CD4-positive, alpha-beta T cell treated with Interleukin-21 for 1 hour (primary cell): Measurements from ENCODE around the gene PXDN.

Experiments used
- DNase-seq: peaks from one replicate; pipeline ENCODE4 v3.0.0-alpha.2; 2020

The PXDN gene

DNA sequence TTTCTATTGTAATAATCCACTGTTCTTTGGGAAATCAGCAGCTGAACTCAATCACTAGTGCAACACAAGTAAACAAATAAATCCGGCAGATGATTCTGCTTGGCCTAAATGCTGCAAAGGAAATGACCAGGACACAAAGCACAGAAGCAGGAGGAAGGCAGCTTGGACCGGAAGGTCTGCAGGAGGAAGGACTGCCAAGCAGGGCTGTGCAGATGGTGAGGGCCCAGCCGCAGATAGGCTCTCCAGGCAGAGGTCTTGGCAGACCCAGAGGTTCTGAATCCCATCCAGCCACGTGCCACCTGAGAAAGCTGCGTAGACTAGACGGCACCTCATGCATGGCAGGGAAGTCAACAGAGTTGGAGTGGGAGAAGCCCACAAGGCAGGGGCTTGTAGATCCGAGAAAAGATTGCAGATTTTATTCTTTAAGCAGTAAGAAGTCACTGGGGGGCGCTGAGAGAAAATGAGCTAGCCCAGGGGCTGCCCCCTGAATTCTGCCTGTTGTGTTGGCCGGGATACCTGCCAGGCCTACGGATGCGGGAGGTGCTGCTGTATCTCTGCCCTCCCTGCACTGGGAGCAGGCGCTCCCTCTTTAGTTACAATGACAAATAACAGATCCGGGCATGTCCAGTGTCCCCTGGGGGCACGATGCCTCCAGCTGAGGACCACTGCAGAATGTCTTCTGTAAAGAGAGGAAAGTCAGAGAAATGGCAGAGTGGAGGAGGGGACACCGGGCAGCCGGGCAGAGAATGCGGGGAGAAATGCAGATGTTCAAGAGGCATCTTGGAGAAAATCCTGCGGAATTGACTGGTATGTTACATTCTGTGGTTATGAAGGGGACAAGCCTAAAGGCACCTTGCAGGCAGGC, 153.5 kb downstream of the PXDN start:
- DNase-seq: no peak

DNA sequence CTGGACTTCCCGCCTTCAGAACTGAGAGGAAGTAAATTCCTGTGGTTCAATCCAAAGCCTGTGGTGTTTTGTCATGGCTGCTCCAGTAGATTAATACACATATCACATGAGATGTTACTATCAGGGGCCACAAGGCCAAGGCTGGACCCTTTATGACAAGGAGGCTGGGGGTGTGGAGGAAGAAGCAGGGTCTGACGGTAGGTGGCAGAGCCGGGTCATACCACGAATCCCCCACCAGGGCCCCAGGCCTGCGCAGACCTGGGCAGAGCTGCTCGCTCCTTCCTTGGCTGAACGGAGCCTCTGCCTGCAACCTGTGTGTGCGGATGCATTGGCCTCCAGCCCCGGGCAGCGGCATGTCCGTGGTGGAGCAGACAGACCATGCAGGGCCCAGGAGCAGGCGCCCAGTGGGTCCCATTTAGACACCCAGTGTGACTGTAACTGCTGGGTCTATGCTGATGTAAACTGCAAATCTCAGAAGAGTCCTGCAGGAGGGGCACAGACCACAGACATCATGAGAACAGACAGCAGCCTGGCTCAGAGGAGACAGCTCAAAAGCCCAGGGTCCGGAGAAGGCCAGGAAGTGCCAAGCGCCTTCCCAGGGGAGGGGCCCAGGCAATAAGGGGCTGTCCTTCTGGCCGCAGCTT, 155.2 kb downstream of the PXDN start:
- no peak for DNase-seq

DNA sequence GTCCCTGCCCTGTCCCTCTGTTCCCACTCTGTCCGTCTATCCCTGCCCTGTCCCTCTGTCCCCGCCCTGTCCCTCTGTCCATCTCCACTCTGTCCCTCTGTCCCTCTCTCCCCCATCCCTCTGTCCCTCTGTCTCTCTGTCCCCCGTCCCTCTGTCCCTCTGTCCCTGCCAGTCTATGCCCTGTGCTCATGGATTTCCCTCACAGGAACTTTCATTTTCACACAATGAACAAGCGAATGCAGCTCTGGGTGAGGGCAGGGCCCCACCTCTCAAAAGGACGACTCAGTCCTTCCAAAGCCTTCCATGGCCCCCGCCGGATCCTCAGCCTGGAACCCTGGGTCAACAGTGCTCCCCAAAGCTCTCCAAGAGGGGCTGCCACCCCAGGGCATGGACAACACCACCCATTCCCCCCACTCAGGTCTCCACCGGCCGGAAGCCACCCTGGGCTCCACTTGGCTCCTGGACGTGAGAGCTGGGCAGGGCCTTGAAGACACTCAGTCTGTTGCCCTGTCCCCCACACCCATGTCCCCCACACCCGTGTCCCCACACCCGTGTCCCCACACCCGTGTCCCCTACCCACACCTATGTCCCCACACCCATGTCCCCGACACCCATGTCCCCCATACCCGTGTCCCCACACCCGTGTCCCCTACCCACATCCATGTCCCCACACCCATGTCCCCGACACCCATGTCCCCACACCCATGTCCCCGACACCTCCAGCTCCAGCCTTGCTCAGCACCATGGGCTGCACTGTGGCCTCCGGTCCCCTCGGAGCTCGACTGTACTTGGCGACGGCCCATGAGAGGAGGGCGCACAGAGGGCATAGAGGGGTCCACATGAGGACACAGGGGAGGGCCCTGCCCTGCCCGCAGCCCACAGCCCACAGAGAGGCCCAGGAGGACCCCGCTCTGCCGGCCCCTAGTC, 156.0 kb downstream of the PXDN start:
- DNase-seq: no peak

DNA sequence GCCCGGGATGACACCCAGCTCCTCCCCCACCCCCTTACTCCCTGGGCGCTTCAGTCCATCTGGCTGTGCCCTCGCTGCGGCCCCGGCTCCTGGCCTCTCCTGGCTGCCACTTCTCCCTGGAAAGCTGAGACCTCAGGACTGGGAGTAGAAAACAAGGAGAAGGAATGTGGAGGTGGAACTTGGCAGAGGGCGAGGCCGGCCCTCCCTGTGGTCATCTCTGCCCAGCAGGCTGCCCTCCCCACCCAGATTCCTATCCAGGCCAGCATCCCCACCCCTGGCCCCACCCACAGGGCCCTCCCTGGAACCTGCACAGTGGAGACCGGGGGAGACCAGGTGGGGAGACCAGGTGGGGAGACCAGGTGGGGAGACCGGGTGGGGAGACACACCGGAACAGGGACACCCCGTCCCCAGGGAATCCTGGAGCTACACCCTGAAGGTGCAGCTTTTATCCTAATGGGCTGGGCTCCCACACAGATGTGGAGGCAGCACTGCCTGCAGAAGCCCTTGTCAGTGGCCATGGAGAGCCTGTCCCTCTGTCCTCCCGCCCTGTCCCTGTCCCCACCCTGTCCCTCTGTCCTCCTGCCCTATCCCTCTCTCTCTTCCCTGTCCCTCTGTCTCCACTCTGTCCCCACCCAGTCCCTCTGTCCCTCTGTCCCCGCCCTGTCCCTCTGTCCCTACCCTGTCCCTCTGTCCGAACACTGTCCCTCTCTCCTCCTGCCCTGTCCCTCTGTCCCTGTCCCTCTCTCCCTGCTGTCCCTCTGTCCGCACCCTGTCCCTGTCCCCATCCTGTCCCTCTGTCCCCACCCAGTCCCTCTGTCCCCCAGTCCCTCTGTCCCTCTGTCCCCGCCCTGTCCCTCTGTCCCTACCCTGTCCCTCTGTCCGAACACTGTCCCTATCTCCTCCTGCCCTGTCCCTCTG, 157.1 kb downstream of the PXDN start:
- no peak for DNase-seq

DNA sequence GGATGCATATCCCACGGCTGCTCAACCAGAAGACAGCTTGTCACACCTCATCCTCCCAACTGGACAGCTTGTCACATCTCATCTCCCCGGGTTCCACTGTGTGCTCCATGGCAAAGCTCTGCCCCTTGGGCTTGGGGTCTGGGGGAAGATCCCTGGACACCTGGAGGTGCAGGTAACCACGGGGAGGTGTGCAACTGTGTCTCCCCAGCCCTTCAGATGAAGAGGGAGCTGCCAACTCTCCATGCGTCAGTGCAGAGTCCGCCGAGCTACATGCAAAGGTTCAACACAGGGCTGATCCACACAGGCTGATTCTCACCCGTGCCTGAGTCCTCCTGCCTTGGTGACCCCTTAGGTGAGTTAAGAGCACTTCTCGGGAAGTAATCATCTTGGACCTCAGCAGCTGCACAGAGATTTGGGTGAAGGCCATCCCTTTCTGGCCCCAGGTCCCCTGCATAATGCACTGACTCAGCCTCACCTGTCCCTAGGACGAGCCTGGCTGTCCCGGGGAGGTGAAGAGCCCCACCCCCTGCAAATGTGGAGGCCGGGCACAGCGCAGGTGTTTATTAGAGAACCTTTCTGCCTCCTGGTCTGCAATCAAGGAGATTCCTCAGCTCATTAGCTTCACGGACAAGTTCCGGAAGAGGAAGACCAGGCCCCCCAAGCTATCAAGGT, 157.9 kb downstream of the PXDN start:
- DNase-seq: no peak

DNA sequence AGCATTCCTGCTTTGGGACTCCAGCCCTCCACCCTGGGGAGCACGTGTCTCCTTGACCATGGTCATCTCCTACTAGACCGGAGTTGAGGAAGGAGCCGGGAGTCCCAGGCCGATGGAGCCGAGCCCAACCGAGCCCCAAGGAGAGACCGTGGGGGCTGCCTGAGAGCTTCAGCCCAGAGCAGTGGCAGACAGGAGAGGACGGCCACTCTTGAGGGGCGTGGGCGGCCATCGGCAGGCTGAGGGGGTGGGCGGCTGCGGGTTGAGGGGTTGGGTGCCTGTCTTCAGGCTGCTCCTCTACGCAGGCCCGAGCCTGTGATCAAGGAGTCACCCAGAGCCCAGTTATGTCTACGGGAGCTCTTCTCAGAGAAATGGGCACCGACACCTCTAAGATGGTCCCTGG, 158.7 kb downstream of the PXDN start:
- DNase-seq: no peak

DNA sequence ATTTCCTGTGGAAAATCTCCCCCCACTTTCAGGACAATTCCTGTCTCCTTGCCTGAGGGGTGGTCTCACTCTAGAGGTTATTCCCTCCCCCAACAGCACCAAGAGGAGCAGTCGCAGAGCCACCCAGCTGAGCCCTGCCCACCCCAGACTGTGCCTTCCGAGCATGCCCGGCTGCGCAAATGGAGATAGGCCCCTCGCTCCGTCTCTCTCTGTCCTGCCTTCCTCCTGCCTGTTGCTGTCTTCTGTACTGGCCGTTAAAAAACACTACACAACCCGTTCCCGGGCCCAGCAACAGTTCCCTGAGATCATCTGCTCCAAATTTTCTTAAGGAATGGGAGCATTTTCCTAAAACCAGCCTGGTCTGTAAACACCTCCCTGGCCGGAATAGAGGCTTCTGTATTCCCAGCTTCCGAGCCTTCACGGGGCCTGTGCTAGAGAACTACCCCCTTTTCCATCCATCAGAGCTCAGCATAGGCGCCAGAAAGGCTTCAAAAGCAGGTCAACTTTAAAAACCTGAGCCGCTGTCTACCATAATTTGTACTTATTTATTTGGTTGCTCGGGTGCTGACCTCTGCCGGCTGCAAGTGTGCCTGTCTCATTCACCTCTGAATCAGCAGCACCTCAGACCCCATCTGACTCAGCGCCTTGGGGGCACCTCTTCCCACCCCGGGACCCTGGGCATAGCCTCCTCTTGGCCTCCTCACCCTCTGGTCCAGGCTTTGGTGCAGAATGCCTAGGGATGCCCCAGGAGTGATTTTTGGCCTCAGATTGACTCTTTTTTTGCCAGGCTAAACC, 159.4 kb downstream of the PXDN start:
- DNase-seq: no peak

DNA sequence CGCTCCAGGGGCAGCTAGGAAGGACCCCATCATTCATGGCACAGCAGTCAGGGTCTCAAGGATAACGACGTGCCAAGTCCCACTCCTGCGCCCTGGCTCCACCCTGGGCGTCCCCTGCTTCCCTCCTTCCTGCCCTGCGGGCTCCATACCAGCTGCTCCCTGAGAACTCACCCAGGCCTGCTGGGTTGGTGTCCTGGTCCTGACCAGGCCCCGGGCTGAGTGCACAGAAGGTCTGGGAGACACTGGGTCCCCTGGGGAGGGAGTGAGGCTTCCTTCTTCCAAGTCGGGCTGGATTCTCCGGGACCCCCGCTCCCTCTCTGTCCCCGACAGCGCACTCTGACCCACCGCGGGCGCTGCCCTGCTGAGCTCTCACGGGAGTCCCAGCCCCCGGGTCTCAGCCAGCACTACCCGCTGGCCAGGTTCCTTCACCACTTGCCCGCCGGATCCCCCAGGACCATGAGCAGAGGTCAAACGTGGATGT, 160.2 kb downstream of the PXDN start:
- no peak for DNase-seq

DNA sequence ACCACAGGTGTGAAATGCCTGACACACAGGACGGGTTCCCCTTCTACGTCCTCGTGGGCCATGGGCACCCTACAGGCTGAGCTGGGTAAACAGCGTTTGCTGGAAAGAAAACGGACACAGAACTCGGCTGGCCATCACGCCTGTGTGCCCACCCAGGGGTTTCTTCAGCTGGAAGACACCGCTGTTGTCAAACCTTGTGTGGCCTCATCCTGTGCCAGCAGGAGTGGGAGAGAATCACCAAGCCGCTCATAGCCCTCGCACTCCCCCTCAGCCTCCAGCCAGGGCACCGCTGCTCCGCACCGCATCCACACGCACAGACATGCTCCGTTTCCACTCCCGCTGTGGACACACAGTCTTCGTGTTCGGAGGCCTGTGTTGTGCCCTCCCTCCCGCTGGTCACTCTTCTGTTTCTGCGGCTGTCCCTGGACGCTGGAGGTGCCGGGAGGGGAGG, 161.4 kb downstream of the PXDN start:
- DNase-seq: no peak

DNA sequence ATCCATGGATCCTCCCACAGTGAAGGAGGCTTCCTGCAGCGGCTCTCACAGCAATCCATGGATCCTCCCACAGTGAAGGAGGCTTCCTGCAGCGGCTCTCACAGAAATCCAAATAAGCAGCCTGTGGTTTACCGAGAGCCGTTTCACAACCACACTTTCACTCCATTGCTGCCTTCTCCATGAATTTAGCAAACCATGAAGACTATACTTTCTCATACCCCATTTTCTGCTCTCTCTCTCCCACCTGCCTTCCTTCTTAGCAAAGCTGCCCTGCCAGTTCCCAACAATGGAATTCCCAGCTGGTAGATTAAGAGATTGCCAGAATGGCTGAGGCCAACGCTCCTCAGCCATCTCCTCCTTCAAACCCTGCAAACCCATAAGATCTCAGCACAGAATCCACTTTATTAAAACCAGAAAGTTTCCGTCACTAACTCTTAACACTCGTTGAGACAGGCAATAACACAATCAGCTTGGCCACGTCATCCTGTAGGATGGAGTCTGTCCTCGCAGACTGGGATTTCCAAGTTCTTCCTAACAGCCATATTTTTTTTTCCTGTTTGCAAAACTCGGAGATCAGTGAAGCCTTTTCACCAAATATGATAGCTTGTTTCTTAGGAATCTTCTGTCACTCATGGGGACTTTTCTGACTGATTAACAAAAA, 162.2 kb downstream of the PXDN start:
- no peak for DNase-seq
